ENCODE measurements around the gene CHCHD6.

CHCHD6 gene

DNA sequence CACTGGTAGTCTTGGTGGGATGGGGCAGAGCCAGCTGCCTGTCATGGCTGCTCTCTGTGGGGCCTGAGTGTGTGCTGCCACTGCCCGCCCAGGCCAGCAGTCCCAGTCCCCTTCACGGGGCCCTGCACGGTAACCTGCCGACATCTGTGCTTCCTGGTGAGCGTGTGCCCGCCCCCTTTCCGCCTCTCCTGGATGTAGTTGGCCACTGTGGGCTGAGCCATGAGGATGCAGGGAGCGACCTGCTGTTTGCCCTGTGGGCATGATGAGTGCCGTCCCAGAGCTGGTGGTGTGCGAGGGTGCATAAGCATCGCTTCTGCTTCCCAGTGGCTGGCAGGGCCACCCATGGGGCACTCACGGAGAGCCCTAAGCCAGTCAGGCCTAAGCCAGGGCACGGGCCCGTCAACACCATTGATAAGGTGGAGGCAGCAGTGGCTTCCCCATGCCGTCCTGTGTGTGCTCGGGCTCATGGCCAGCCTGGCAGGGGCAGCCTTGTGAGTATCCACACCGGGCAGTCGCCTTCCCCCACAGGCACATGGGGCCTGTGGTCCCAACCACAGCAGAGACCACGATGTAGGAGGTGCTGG lies 293.5 kb downstream of the CHCHD6 start:
- H3K27me3 Mint-ChIP-seq (ENCODE audit: low read depth, poor library complexity), result no peaks in the 10 kb centered on the region

DNA sequence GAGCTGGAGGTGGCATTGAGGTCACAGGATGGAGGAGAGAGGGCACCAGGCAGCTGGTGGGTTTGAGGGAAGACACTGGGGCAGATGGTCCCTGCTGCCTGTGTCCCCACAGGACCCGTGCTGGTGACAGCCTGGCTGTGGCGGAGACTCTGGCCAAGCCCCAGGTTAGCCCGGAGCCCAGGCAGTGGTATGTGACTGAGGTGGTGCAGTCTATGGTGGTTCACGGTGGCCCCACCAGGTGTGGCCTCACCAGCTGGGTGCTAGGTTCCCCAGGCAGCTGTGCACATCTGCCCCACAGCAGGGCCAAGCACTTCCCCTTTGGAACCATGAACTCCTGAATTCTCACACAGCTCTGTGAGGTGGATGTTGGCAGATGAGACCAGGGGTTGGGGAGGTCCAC lies 294.3 kb downstream of the CHCHD6 start:
- Mint-ChIP-seq H3K9me3 (no peaks in the 10 kb centered on the region), H3K27ac (peak overlapping the region; percentile 82), H3K4me3 (no peak overlapping the region), H3K27me3 (ENCODE audit: low read depth, poor library complexity) (no peaks in the 10 kb centered on the region), H3K36me3 (ENCODE audit: low read depth) (no peaks in the 10 kb centered on the region), H3K4me1 (peaks cover 20% of the 10 kb centered on the region)
- DNase-seq, result no peak
- TF ChIP-seq, protein P1, sequence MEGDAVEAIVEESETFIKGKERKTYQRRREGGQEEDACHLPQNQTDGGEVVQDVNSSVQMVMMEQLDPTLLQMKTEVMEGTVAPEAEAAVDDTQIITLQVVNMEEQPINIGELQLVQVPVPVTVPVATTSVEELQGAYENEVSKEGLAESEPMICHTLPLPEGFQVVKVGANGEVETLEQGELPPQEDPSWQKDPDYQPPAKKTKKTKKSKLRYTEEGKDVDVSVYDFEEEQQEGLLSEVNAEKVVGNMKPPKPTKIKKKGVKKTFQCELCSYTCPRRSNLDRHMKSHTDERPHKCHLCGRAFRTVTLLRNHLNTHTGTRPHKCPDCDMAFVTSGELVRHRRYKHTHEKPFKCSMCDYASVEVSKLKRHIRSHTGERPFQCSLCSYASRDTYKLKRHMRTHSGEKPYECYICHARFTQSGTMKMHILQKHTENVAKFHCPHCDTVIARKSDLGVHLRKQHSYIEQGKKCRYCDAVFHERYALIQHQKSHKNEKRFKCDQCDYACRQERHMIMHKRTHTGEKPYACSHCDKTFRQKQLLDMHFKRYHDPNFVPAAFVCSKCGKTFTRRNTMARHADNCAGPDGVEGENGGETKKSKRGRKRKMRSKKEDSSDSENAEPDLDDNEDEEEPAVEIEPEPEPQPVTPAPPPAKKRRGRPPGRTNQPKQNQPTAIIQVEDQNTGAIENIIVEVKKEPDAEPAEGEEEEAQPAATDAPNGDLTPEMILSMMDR (IDR thresholded peaks at IDR 0.05), result no peak

More for the DNA sequence above, 293.5 kb downstream of the CHCHD6 start:
- Mint-ChIP-seq H3K9me3 (no peaks in the 10 kb centered on the region), H3K36me3 (ENCODE audit: low read depth) (no peaks in the 10 kb centered on the region), H3K4me3 (no peak overlapping the region), H3K27ac (peak overlapping the region; percentile 82), H3K4me1 (peaks cover 16% of the 10 kb centered on the region)
- TF ChIP-seq, protein P1 (IDR thresholded peaks at IDR 0.05), result no peak
- no peak for DNase-seq

DNA sequence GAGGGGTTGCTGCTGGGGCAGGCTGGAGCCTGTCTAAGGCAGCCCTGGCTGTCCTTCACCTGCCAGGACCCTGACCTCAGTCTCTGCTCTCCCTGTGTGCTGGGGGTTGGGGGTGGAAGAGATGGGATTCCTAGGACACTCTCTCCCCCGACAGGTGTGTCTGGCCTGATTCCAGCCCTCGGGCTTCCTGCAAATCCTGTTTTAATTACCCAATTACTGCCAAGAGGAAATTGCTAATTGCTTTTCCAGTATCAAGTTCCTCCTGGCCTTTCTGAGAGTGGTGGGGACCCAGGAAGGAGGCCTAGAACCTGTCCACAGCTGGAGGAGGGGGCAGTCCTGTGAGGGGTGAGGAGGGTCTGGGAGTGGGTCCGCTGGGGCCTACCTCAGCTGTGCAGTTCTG lies 294.7 kb downstream of the CHCHD6 start:
- Mint-ChIP-seq H3K27ac (no peak overlapping the region), H3K4me1 (peaks cover 20% of the 10 kb centered on the region), H3K4me3 (no peak overlapping the region), H3K27me3 (ENCODE audit: low read depth, poor library complexity) (no peaks in the 10 kb centered on the region), H3K9me3 (no peaks in the 10 kb centered on the region), H3K36me3 (ENCODE audit: low read depth) (no peaks in the 10 kb centered on the region)
- no peak for DNase-seq
- TF ChIP-seq, protein P1 (IDR thresholded peaks at IDR 0.05), result no peak

DNA sequence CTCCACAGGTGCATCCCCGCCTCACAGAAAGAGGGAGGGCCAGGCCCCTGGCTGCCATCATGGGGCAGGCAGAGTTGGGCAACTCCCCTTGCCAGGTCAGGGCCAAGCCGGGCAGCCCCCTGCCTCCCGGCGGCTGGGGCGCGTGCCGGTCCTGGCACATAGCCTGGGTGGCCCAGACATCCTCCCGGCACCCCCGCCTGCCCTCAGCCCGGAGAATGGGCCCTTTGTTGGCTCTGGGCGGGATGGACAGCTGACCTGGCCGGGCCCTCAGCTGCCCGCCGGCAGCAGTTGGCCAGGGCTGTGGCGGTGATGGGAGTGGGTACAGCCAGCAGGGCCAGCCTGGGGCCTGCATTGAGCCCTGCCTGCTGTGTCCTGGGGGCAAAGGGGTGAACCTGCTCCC lies 295.3 kb downstream of the CHCHD6 start:
- TF ChIP-seq, protein P1 (IDR thresholded peaks at IDR 0.05), result no peak
- Mint-ChIP-seq H3K9me3 (no peaks in the 10 kb centered on the region), H3K4me1 (peaks cover 20% of the 10 kb centered on the region), H3K36me3 (ENCODE audit: low read depth) (no peaks in the 10 kb centered on the region), H3K4me3 (no peak overlapping the region), H3K27ac (no peak overlapping the region), H3K27me3 (ENCODE audit: low read depth, poor library complexity) (no peaks in the 10 kb centered on the region)
- no peak for DNase-seq

DNA sequence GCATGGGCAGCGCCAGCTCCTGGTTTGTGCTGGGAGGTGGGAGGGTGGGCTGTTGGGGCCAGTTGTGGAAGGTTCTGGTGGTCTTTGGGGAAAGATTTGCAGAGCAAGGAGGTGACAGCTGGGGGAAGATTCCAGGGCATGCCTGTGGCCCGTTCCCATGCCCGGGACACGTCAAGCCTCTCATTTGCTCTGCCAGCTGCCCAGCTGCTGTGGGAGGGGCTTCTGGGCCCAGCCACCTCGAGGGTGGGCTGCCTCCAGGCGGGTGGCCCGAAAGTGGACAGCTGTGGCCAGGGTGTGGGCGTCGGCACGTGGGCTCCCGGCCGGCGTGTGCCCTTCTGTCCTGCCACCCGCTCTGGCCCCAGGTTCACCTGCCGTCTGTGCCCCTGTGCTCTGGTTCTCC lies 296.1 kb downstream of the CHCHD6 start:
- Mint-ChIP-seq H3K27me3 (ENCODE audit: low read depth, poor library complexity) (no peaks in the 10 kb centered on the region), H3K27ac (no peak overlapping the region), H3K4me3 (no peak overlapping the region), H3K36me3 (ENCODE audit: low read depth) (no peaks in the 10 kb centered on the region), H3K4me1 (peaks cover 20% of the 10 kb centered on the region), H3K9me3 (no peaks in the 10 kb centered on the region)
- TF ChIP-seq, protein P1 (IDR thresholded peaks at IDR 0.05), result no peak
- DNase-seq, result no peak

DNA sequence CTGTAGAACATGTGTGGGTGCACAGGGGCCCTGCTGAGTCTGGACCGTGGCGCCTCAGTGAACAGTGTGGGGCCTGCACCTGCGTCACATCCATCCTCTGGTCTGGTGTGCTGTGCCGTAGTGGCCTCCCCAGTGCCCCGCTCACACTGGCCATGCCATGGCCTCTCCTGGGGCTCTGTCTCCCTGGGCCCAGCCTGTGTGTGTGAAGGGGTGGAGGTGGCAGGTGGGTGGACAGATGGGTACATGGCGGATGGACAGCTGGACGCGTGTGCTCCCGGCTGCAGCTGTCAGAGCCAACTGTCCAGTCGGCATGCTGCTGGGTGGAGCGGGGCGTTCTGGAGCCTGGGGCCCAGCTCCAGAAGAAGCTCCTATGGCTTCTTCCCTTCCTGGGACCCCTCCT lies 296.7 kb downstream of the CHCHD6 start:
- Mint-ChIP-seq H3K4me3 (no peak overlapping the region), H3K9me3 (no peaks in the 10 kb centered on the region), H3K27me3 (ENCODE audit: low read depth, poor library complexity) (no peaks in the 10 kb centered on the region), H3K4me1 (peaks cover 20% of the 10 kb centered on the region), H3K36me3 (ENCODE audit: low read depth) (no peaks in the 10 kb centered on the region), H3K27ac (no peak overlapping the region)
- TF ChIP-seq, protein P1 (IDR thresholded peaks at IDR 0.05), result no peak
- DNase-seq, result no peak

All from nephron progenitor cell (in vitro differentiated cells).